T-helper 2 cell treated with Interferon-gamma antibody and Interleukin-4, amounts not matched to agents 100 ng/mL and 5 ng/mL, for 36 hours (primary cell): ENCODE data around the gene SPACA7. TPM values are rescaled to one million over a fixed set of nuclear protein-coding genes. Genes with fewer than 3 reads are reported as not detected.

Experiments
- intact Hi-C: fragments of 100-400 bp; cut with micrococcal nuclease; formaldehyde crosslinking; loops from one replicate; pipeline ENCODE4 v1.15.1; 2023
- total RNA-seq: library from RNA; stranded (reverse); gene quantifications from 2 replicates; pipeline ENCODE4 v1.2.3, GENCODE V29; 2022

SPACA7 gene
- total RNA-seq, 1 donor from 2014 or later: not detected

DNA sequence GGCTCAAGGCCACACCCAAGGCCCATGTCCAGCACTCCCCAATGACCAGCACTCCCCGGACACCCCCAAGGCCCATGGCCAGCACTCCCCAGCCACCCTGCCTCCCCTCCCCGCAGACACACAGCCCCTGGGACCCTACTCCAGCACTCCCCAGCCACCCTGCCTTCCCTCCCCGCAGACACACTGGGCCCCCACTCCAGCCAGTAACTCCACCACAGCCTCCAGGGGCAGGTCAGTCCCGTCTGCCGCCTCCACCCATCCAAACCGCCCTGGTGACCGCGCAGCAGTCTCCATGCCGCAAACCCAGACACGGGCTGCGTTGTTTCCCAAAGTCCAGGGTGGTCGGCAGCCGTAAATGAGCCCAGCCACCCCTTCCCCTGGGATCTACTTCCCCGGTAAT, 70.7 kb downstream of the SPACA7 start:
- intact Hi-C loops: loop anchor here (10.0 kb wide), 1 partner anchor 62 kb away; no protein-coding TSS in a partner anchor

DNA sequence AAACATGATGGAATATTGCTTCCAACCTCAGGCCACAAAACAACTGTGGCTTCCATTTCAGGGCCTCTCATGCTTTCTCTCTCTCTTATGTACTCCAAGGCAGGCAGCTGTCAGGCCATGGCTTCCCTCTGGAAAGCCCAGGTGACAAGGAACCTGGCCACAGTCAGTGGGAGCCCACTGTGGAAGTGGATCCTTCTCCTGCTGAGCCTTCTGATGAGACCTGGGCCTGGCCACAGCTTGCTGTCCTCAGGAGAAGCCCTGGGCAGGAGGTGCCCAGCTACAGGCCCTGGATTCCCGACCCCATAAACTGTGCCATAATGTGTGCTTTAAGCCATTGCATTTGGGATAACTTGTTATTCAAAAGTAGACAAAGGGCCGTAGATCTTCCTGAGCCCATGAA, 71.2 kb downstream of the SPACA7 start:
- intact Hi-C loops: loop anchor here (10.0 kb wide), 1 partner anchor 63 kb away; no protein-coding TSS in a partner anchor

DNA sequence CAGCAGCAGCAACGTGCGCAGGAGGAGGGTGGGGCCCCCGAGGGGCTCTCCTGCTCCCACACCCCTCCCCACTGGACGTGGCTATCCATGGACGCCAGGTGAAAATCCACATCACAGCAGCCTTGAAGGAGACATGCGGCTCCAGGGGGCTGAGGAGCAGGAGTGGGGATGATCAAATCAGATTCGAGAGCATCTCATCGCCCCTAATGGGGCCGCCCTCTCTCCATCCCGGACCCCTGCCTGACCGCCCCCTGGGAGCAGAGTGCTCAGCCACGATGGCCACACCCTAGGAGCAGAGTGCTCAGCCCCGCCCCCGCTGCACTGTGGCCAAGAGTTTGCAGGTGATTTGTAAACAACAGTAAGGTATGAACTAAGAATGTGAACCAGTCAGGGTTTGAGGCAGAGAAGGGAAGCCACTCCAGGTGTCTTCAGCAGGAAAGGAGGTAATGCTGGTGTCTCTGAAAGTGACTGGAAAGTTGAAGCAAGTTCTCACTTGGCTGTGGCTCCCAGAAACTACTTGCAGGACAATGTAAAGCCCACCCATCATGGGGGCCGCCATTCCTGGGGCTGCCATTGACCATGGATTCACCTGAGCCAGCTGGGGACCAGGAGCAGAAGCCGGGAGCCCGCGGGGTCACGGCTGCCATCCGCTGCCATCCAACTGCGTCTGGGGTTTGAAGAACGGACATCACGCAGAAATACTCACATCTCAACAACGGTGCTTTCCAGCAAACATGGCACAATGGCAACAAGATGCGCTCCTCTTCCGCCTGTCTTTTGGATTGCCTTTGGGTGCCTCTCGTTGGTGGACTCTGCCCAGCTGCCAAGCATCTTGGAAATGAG, 71.8 kb downstream of the SPACA7 start:
- intact Hi-C loops: loop anchor here (10.0 kb wide), 1 partner anchor 63 kb away; no protein-coding TSS in a partner anchor

DNA sequence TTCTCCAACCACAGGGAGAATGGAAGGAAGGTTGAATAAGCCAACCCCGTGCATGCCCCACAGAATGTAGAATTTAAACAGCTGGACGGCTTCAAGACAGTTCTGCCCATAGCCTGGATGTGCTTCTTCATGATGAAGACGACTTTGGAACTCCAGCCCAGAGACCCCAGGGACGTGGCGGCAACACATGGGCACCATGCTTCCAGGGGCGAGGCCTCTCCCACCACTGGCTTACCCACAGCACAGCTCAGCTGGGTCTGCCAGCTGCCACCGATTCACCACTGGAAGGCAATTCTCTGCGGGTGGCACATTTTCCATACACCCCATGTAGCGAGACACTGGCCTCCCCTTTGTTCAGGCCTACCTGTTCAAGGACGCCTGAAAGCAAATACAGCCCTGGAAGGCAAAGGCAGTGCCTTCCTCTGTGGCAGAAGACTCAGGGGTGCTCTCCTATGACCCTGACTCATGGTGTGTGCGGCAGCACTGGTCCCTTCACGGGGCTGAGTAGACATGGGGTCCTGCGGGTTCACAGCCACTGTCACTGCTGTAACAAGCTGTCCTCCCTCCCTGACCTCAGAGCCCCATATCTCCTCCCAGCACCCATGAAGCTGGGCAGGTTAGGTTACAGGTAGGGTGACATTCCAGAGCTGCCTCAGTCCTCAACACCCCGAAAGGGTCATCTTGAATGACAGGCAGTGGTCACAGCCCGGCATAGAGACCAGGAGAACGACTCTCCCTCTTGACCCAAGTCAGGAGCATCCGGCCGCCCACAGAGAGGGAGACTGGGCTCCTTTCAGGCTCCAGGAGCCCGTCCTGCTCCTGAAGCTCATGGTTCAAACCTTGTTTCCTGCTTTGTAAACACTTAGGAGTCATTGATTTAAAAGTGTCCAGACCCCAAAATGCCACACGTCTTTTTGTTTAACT, 72.7 kb downstream of the SPACA7 start:
- intact Hi-C loops: loop anchor here (10.0 kb wide), 1 partner anchor 64 kb away; no protein-coding TSS in a partner anchor

DNA sequence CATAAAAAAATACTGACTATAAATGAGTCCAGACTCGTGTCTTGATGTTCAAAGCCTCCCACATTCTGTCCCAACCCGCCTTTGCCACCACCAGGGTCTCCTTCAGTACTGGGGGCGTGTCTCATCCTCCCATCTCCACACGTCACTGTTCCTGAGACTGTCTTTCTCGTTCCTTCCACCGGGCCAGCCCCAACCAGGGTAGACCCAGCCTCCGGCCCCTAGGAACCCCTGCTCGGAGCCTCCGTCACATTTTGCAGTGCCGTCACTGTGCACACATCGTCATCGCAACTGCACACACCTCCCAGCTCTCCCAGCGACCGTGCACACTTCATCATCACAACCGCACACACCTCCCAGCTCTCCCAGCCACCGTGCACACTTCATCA, 73.4 kb downstream of the SPACA7 start:
- intact Hi-C loops: loop anchor here (10.0 kb wide), 1 partner anchor 65 kb away; no protein-coding TSS in a partner anchor

DNA sequence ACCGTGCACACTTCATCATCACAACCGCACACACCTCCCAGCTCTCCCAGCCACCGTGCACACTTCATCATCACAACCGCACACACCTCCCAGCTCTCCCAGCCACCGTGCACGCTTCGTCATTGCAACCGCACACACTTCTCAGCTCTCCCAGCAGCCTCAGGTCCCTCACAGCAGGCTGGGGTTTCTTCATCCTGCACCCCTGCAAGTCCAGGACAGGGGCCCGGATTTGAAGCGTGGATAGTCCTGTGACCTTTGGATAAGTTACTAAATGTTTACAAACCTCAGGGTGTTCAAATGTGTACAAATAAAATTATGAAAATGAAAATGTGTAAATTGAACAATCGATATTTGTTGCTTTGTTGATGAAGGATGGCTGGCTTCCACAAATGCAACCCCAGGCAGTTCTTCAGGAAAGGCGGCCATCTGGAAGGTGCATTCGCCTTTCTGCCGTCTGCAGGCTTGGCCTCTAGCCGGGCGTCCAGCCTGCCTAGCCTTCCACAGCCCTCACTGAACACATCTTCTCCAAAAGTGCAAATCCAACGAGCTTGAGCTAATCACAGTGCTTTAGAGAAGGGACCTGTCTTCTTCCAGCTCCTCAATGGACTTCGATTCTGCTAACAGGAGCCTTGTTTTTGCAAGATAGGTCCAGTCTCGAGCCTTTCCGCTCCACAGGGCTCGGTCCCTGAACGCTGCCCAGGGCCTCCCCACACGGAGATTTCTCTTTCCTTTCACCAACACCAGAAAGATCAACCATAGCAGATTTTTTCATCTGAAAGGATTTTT, 74.2 kb downstream of the SPACA7 start:
- intact Hi-C loops: no loop called here

DNA sequence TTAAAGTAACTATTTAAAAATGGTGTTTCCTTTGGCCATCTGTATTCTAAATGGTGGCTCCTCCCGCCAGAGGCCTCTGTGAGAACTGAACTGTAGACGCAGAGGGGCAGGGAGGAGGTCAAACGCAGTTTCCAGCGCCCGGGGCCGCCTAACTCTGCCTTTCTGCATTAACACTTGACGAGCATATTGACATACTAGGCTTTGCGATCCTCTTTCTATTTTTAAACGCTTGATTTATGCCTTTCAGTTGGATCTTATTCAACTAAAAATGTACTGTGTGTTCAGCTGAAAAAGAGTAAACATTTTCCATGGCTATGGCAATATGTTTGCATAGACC, 74.7 kb downstream of the SPACA7 start:
- intact Hi-C loops: no loop called here

DNA sequence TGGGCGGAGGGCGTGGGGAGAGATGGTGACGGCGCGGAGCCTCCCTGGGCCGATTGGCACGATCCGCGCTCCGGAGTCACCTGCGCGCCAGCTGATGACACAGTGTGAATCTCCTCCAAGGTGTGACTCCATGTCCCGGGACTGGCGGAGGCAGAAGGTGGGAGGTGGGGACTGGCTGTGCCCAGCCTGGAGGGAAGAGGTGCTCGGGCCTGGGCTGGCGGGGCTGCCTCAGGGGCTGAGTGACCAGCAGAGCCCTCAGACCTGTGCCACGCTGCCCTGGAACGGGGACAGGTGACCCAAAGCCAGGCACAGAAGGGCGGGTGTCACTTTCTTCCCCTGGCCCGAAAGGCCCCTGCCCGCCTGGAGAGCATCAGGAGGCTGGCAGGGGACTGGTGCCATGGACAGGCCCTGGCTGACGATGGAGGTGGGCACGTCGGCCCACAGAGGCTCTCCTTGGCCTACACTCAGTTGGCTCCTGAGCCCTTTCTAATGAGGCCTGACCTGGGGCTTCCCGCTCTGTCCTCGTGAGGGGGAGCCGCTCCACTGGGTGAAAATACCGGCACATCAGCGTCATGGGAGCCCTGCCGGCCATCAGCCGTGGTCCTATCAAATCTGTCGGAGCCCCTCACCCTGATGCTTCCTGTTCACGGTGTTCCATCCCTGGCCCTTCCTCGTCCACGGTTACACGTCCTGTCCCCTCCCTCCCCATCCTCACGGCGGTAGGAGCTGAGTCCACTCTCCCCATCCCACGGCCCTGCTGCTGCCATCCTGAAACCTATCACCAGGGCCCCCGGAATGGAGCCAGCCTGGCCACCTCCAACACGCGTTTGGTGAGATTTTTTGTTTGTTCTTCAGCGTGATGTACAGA, 75.6 kb downstream of the SPACA7 start:
- intact Hi-C loops: no loop called here

DNA sequence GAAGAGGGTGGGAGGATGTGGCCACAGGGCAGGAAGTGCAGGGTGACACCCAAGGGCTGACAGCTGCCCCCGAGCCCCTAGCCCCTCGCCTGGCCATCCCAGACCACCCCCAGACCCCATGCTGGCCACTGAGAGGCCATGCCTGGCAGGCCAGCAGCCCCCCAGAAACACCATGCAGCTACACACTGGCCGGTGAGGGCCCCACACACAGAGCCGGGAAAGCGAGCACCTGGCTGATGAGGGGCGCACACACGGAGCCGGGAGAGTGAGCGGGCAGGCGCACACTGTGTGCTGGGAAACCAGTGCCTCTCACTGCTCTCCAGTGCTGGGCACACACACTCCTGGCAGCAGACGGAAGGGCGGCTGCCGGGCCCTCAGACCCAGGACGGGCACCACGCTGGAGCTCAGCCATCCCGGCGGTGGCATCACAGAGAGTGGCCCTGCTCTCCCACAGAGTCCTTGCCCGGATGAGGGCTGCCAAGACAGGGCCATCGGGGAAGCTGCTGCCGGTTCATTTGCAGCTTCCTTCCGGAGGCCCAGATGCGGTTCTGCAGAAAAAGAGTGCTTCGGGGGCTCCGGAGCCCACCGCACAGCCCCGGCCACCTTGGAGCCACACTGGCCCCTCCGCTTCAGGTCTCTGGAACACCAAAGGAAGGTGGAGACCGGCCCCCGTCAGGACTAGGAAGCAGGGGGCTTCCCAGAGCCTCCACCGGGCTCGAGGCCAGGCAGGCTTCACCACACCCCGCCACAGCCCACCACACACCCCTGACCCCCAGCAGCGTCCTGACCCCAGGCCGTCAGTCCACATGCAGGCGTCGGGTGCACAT, 76.4 kb downstream of the SPACA7 start:
- intact Hi-C loops: no loop called here

DNA sequence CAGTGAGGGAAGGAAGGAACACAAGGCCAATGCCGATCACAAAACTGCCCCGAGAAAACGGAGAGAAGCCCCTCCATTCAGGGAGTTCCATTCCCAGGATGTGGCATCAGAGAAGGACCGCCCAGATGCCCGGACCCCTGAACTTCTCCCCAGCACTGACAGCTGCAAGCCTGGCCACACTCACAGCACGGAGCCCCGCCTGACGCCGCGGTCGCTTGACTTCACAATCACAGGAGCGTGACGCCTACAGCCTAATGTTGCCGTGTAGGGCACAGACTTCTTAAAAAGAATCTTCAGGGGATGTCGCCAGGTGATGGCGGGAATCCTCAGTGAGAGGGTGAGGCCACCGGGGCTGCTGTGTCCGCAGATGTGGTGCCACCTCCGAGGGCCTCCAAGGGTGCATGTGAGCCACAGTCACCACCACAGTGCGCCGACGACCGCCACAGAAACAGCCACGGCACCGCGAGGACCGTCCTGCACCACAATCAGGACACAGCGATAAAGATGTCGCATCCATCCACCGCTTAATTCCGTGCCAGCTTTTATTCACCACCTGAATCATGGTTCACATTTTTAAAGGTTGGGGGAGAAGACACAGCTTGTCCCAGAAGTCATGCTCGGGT, 77.2 kb downstream of the SPACA7 start:
- intact Hi-C loops: no loop called here

DNA sequence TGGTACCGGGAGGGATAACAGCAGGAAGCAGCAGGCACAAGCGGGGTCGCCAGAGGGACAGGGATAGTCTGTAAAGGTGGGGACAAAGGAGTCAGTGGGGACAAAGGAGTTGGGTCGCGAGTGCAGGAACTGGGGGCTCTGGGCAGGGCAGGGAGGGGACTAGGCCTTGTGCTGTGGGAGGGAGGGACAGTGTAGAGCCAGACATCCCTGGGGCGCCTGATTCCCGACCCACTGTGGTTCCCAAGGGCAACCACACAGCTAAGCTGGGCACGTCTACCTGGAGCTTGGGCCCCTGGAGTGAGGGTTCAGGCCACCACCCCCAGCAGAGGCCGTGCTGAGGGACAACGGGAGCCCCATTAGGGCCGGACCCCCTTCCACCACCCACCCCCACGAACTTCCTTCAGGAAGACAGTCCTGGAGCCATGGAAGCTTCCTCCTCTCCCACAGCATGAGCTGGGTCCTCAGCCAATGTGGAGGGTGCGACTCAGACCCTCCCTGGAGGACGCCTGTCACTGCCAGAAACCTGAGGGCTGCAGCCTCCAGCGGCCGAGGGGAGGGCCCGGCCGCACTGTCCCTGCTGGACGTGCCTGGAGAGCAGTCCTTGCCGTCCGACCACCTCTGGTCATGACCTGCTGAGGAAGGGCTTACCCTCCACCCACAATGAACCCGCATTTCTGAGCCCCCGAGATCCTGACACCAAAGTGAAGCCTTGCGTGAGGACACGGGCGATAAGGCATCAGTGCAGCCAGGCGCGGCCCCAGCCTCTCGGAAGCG, 77.9 kb downstream of the SPACA7 start:
- intact Hi-C loops: no loop called here

DNA sequence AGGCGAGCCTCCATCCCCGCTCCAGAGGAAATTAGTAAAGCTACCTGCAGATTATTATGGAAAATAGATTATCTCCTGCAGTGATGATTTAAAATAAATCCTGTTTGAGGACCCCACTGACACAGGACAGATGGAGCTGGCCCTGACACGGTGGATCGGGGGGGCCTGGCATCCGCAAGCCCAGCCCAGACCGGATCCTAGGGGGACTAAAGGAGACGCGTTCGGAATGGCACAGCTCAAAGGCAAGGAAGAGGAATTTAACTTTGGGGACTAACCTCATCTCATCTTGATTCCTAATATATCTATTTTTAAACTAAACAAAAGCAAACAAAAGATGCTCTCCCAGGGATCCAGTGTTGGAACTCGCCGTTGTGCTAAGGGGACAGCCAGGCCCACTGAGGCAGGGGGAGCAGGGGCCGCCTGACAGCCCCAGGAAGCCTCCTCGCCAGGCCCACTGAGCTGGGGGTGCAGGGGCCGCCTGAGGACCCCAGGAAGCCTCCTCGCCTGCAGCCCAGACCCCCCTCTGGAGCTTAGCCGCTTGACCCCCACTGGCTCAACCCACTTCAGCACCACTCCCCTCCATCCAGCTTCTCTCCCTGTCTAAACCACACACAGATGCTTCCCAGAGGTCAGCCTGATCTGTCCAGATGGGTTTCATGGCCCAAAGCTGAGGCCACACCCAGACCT, 78.6 kb downstream of the SPACA7 start:
- intact Hi-C loops: no loop called here

DNA sequence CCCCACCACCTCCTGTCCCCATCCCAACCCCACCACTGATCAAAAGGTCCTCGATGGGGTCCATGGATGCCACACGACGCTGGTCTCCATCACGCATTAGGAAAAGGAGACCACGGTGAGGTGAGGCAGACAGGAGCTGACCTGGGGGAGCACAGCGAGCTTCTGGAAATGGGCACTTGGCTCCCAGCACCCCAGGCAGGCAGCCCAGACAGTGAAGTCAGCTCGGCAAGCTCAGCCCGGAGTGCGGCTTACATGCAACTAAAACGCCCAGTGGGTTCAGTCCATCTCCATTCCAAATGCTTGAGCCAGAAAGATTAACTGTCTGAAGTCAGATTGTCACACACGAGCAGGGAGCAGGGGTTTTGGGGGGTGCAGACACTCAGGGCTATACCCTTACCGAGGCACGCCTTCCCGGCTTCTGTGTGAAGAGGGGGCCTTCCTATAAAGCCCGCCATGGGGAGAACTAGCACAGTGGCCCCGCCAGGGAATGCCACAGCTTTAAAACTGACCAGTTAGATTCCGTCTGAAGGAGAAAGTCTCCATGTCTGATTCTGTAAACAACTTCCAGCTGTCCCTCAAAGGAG, 79.4 kb downstream of the SPACA7 start:
- intact Hi-C loops: no loop called here

DNA sequence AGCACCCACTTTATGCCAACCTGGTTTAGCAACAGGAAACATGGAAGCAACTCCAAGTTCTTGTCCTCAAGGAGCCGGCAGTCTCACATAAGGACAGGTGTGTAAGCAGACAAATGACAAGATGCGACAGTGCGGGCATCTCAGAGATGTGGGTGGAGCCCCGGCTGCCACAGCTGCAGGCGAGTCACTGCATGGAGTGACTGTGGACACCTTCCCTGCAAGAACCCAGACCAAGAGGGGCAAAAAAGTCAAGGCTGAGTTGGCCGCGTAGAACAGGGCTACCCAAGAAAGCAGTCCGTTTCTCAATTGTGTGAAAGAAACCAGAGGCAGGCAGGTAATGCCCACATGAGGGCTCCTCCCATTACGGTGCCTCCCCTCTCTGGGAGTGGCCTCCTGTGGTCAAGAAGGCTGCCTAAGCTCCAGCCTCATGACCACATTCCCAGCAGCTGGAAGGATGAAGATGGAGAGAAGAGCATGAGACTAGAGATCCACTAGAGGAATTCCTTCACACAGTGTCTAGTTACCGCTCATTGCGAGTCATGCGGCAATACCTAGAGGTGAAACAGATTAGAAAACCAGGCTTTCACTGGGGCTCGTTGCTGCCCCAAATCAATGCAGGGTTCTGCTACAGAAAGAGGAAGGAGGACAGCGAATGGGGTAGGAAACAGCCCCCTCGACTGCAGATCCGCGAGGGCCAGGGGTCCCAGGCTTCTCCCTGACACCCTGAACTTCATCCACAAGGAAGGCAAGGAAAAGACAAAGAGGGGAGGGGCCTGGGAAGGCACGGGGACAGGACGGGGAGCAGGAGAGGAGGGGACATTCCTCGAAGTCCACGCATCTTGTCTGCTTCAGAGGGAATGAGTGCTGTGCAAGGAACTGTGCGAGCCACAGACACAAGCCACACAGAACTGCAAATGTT, 80.2 kb downstream of the SPACA7 start:
- intact Hi-C loops: no loop called here

DNA sequence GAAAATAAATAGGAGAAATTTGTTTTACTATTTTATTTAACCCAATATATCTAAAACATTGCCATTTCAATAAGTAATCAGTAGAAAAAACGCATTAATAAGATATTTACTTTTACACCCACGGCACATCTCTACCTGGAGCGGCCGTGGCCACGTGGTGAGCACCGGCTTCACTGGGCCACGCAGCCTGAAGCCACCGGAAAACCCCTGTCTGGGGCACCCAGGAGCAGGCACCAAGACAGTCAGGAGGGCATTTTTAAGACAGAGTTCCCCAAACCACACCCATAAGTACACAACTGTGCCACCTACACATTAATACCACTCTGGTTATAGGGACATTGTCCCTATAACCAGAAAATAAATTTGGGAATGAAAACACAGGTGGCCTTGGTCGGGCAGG, 80.9 kb downstream of the SPACA7 start:
- intact Hi-C loops: no loop called here

DNA sequence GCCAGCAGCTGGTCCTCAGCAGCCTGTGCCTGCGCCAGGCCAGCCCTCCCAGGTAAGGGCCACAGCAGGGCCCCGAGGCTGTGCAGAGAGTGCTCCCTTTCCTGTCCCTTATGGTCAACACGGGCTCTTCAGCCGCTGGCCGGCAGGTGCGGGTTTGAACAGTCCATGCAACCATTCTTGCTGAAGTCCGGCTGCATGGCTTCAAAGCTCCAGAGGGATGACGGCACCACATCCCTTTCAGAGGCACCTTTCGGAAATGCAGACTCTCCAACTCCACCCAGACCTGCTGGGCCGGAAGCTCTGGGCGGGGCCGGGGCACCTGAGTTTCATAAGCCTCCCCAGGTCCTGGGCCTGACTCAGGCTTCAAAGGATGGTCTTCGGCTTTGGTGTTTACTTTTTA, 81.3 kb downstream of the SPACA7 start:
- intact Hi-C loops: no loop called here
